K562 (cell line): ENCODE measurements around the gene DENND4C. TPM values are rescaled to one million over a fixed set of nuclear protein-coding genes. Genes with fewer than 3 reads are reported as not detected.

Source experiments
- ATAC-seq: fragments of 200-7000 bp; cut with Tn5 transposase; 3 replicates; pipeline ENCODE4 v1.9.1; 2020; ENCODE audit warnings: moderate library complexity
- BruUV-seq: library from RNA; stranded (reverse); fragments of 400-500 nt; replicated peaks from 2 replicates; lab custom pipeline; 2021; lab: Mats Ljungman, UMichigan
- CTCF ChIA-PET: fragments of 300-600 bp; formaldehyde crosslinking; extraction: SDS; loops from one replicate; lab custom pipeline; 2021; ENCODE audit warnings: low intra/inter-chr PET ratio; lab: Yijun Ruan, JAX
- POLR2A ChIA-PET: fragments of 300-600, 350-650 bp; sonication (Branson Sonifier 250); formaldehyde crosslinking; extraction: SDS; loops from one replicate; lab custom pipeline; 2021; ENCODE audit warnings: antibody characterized with exemption, inconsistent platforms; lab: Yijun Ruan, JAX
- DNase-seq, 4 experiments: peaks; one replicate each; pipeline versions ENCODE4 v3.0.0 to v3.0.0-alpha.2; 2011 to 2018; ENCODE audit warnings: low spot score in 3 of 4, mixed read lengths in 3 of 4; ENCODE audit errors: extremely low read depth in 1 of 4
- FAIRE-seq: peaks from 2 replicates; lab custom pipeline; 2011; peaks lifted over from hg19 to GRCh38; lab: Jason Lieb, UNC
- H2AFZ ChIP-seq: 2 replicates; pipeline ENCODE4 v1.6.0; 2011; ENCODE audit warnings: low read depth, low read length, control low read depth, inconsistent platforms
- H3K27ac ChIP-seq: fragments of 200-600 bp; 3 replicates; pipeline ENCODE4 v1.8.0; 2011; ENCODE audit warnings: low read depth, mild to moderate bottlenecking, control low read depth, inconsistent platforms, low read length, moderate library complexity, mixed read lengths; ENCODE audit errors: extremely low read depth
- H3K27me3 ChIP-seq, 2 experiments: fragments of 300-600 bp in 1 of 2; 2 replicates in 1 of 2; 3 replicates in 1 of 2; pipeline versions ENCODE4 v1.6.0 to v1.8.0; 2011; ENCODE audit warnings: inconsistent platforms in 2 of 2, low read length in 2 of 2, mild to moderate bottlenecking in 1 of 2, mixed read lengths in 1 of 2, moderate library complexity in 1 of 2; ENCODE audit not compliant: control insufficient read depth in 2 of 2, insufficient read depth in 2 of 2
- H3K36me3 ChIP-seq: fragments of 300-600 bp; 3 replicates; pipeline ENCODE4 v1.8.0; 2011; ENCODE audit warnings: mild to moderate bottlenecking, low read length, inconsistent platforms; ENCODE audit not compliant: control insufficient read depth, insufficient read depth
- H3K4me1 ChIP-seq, 2 experiments: fragments of 200-600 bp in 1 of 2; replicated peaks in 1 of 2; 2 replicates in 1 of 2; 3 replicates in 1 of 2; pipeline versions ENCODE4 v1.5.1 to v1.8.0; 2011; ENCODE audit warnings: inconsistent platforms in 2 of 2, low read length in 2 of 2, mild to moderate bottlenecking in 1 of 2, mixed read lengths in 1 of 2, moderate library complexity in 1 of 2; ENCODE audit not compliant: control insufficient read depth in 2 of 2, insufficient read depth in 2 of 2
- H3K4me2 ChIP-seq: 2 replicates; pipeline ENCODE4 v1.6.1; 2011; ENCODE audit warnings: low read length, control low read depth, inconsistent platforms, mixed read lengths; ENCODE audit not compliant: insufficient read depth
- H3K4me3 ChIP-seq: fragments of 200-600 bp; sonication (generic), shearing (Covaris generic); 2 replicates; pipeline ENCODE4 v1.5.1; 2016; ENCODE audit warnings: control low read depth, inconsistent platforms
- H3K79me2 ChIP-seq: fragments of 200-600 bp; 3 replicates; pipeline ENCODE4 v1.8.0; 2011; ENCODE audit warnings: low read length, inconsistent platforms; ENCODE audit not compliant: control insufficient read depth, insufficient read depth
- H3K9ac ChIP-seq, 2 experiments: 2 replicates each; pipeline versions ENCODE4 v1.6.0 to v1.6.1; 2011; ENCODE audit warnings: low read depth in 2 of 2, low read length in 2 of 2, control low read depth in 1 of 2, inconsistent platforms in 1 of 2, mild to moderate bottlenecking in 1 of 2, mixed read lengths in 1 of 2; ENCODE audit not compliant: insufficient read depth in 1 of 2
- H3K9me1 ChIP-seq: one replicate; pipeline ENCODE4 v1.6.0; 2011; ENCODE audit warnings: inconsistent platforms, mild to moderate bottlenecking, low read length, moderate library complexity; ENCODE audit not compliant: control insufficient read depth, insufficient read depth
- H3K9me3 ChIP-seq: replicated peaks from 2 replicates; pipeline ENCODE4 v1.5.1; 2011; ENCODE audit warnings: low read depth, low read length, inconsistent platforms; ENCODE audit not compliant: control insufficient read depth, insufficient read depth
- H4K20me1 ChIP-seq: replicated peaks from 2 replicates; pipeline ENCODE4 v1.6.1; 2011; ENCODE audit warnings: low read length, inconsistent platforms, mixed read lengths; ENCODE audit not compliant: control insufficient read depth, insufficient read depth
- AFF1 ChIP-seq, 2 experiments: fragments of 450-650 bp; IDR thresholded peaks; 2 replicates each; pipeline ENCODE4 v1.6.1; 2018; ENCODE audit warnings: mild to moderate bottlenecking in 2 of 2, low read depth in 1 of 2; ENCODE audit not compliant: partially characterized antibody in 2 of 2
- FOXJ2 ChIP-seq: fragments of 200-800 bp; sonication (Bioruptor generic); IDR thresholded peaks from 2 replicates; pipeline ENCODE4 v1.6.1; 2016; ENCODE audit warnings: missing genetic modification characterization, missing compliant biosample characterization
- NCOA4 ChIP-seq: fragments of 450-650 bp; IDR thresholded peaks from 2 replicates; pipeline ENCODE4 v1.6.1; 2018; ENCODE audit warnings: mild to moderate bottlenecking; ENCODE audit not compliant: partially characterized antibody
- NEUROD1 ChIP-seq: fragments of 150-350 bp; IDR thresholded peaks from 2 replicates; pipeline ENCODE4 v1.6.1; 2014; ENCODE audit warnings: borderline replicate concordance, low read length, low read depth; ENCODE audit not compliant: partially characterized antibody
- SMARCC2 ChIP-seq: fragments of 450-650 bp; IDR thresholded peaks from 2 replicates; pipeline ENCODE4 v1.6.1; 2017; ENCODE audit warnings: antibody characterized with exemption, moderate library complexity, mild to moderate bottlenecking, low read depth
- XRCC3 ChIP-seq: fragments of 450-650 bp; IDR thresholded peaks from 2 replicates; pipeline ENCODE4 v1.6.1; 2017; ENCODE audit warnings: mild to moderate bottlenecking, moderate library complexity
- ZBTB40 ChIP-seq, 2 experiments: fragments of 450-650 bp in 1 of 2; sonication (generic) in 1 of 2; formaldehyde crosslinking in 1 of 2; IDR thresholded peaks; 2 replicates each; pipeline versions ENCODE4 v1.7.1 to v1.9.0; 2016 to 2022; ENCODE audit warnings: inconsistent platforms in 1 of 2, mild to moderate bottlenecking in 1 of 2, missing genetic modification reagents in 1 of 2
- ZNF165 ChIP-seq: fragments of 250-450 bp; sonication (Bioruptor Pico); IDR thresholded peaks from 2 replicates; pipeline ENCODE4 v1.4.0; 2020; ENCODE audit warnings: borderline replicate concordance
- ZNF197 ChIP-seq: fragments of 200-800 bp; sonication (Bioruptor generic); IDR thresholded peaks from 2 replicates; pipeline ENCODE4 v1.6.1; 2016; ENCODE audit warnings: low read depth, missing genetic modification characterization, missing compliant biosample characterization
- WGBS: fragments of 100-300 bp; shearing (Covaris generic); methylation state at CpG from one replicate; pipeline ENCODE4 v1.1.6; 2016; ENCODE audit warnings: low coverage, mixed read lengths; ENCODE audit not compliant: insufficient coverage; ENCODE audit errors: missing lambda C conversion rate; 5-methylcytosine and 5-hydroxymethylcytosine counted together
- in situ Hi-C: fragments of 300-500 bp; cut with MboI; formaldehyde crosslinking; loops from 4 replicates; pipeline ENCODE4 v1.15.0; 2018; ENCODE audit warnings: inconsistent platforms, mixed read lengths
- intact Hi-C: fragments of 100-400 bp; cut with micrococcal nuclease; formaldehyde crosslinking; loops from 2 replicates; pipeline ENCODE4 v1.14.2; 2022
- polyA plus RNA-seq, 8 experiments: library from polyadenylated mRNA; depleted of rRNA in 4 of 8; stranded (reverse) in 5 of 8; unstranded in 3 of 8; fragments of >200 nt; fragmentation: Nextera tagmentation in 2 of 8; fragmentation: Illumina TruSeq in 1 of 8; extraction: Ambion mirVana in 2 of 8; extraction: Trizol in 1 of 8; gene quantifications; 2 replicates each; pipeline versions ENCODE4 v1.2.1 to v1.2.3, GENCODE V29; 2011 to 2014; ENCODE audit warnings: inconsistent platforms in 1 of 8, missing spikeins in 1 of 8
- total RNA-seq, 7 experiments: library from RNA; depleted of rRNA in 6 of 7; stranded (reverse); fragments of >200 nt in 6 of 7; fragmentation: Illumina TruSeq in 2 of 7; extraction: Trizol in 2 of 7; gene quantifications; 2 replicates each; pipeline versions ENCODE4 v1.2.1 to v1.2.3, GENCODE V29; 2011 to 2021; ENCODE audit warnings: low replicate concordance in 1 of 7

Gene DENND4C
- total and polyA plus RNA-seq, 9 of the 15 experiments (the other 6 are each of a cell fraction or from before 2014, with no cell fraction given), result 4.8 to 31.8 (median 13.9) TPM

GRCh38 chr9:19269582-19269981 lies 39.1 kb downstream of the DENND4C start:
- H3K36me3 ChIP-seq, result no peaks in the 10 kb centered on the region
- no TSS peak for BruUV-seq
- CTCF ChIA-PET, result no interaction called here
- no peak overlapping the region for H3K4me2 ChIP-seq
- H3K9me1 ChIP-seq, result no peaks in the 10 kb centered on the region
- DNase-seq, result no peak
- POLR2A ChIA-PET, result no interaction called here
- 100% methylated on average over 1 of the region's 1 CpG for WGBS
- in situ Hi-C loops (no loop called here), intact Hi-C loops (no loop called here)
- no peak for FAIRE-seq
- H3K4me3 ChIP-seq, result no peak overlapping the region
- H3K27ac ChIP-seq, result no peak overlapping the region
- no peaks in the 10 kb centered on the region for H4K20me1 ChIP-seq
- H3K4me1 ChIP-seq, result no peaks in the 10 kb centered on the region
- H3K27me3 ChIP-seq, result no peaks in the 10 kb centered on the region
- no peak overlapping the region for H3K9ac ChIP-seq
- no peaks in the 10 kb centered on the region for H3K9me3 ChIP-seq
- no peak overlapping the region for H2AFZ ChIP-seq
- ATAC-seq, result no peak
- peaks cover 41% of the 10 kb centered on the region for H3K79me2 ChIP-seq
- TF ChIP-seq ZBTB40 (IDR thresholded peaks at IDR 0.05) (no peak), ZBTB40 (CRISPR knock-in tag; IDR thresholded peaks at IDR 0.05) (no peak), NEUROD1 (no peak), ZNF165 (CRISPR knock-in tag) (no peak), XRCC3 (no peak), ZNF197 (CRISPR knock-in tag) (no peak), NCOA4 (no peak), SMARCC2 (no peak), AFF1 (IDR thresholded peaks at IDR 0.05; ENCODE audit: low read depth in 1 of 2, partially characterized antibody in 2 of 2) (no peak), FOXJ2 (tag) (no peak)
